Measurements from ENCODE around the gene P2RX6.

Gene P2RX6

GRCh38 chr22:20976291-20976877 is 38.6 kb upstream of the P2RX6 start:
- H4K8ac ChIP-seq (ENCODE audit: low read length): no peak overlapping the region
- H3K18ac ChIP-seq (ENCODE audit: low read depth in 1 of 2, low read length in 2 of 2): no peak overlapping the region
- no peak overlapping the region for H2AK5ac ChIP-seq (ENCODE audit: low read length, severe bottlenecking)
- peaks cover 0 to 17% of the 10 kb centered on the region in 2 experiments for H3K27me3 ChIP-seq (ENCODE audit: control insufficient read depth in 1 of 2, insufficient read depth in 1 of 2, low read length in 2 of 2)
- DNase-seq: no peak
- no peak overlapping the region for H3K4ac ChIP-seq (ENCODE audit: low read depth in 1 of 2, low read length in 2 of 2)
- no peak overlapping the region for H2AFZ ChIP-seq (ENCODE audit: low read depth, low read length)
- H3K23ac ChIP-seq (ENCODE audit: low read length in 2 of 2): no peak overlapping the region
- peaks cover 9% of the 10 kb centered on the region for H3K9me3 ChIP-seq (ENCODE audit: control insufficient read depth, low read length)
- no peak overlapping the region for H3K4me2 ChIP-seq (ENCODE audit: low read length, poor library complexity, severe bottlenecking)
- H3K27ac ChIP-seq (ENCODE audit: low read length, poor library complexity, severe bottlenecking): no peak overlapping the region
- H3K9ac ChIP-seq (ENCODE audit: low read length): no peak overlapping the region
- H2BK12ac ChIP-seq (ENCODE audit: low read length in 2 of 2): no peak overlapping the region
- 80% methylated on average over 24 of the region's 24 CpGs for WGBS
- H2BK120ac ChIP-seq (ENCODE audit: low read depth, low read length): no peak overlapping the region
- no peak overlapping the region for H3K4me3 ChIP-seq (ENCODE audit: insufficient read depth in 1 of 2, low read depth in 1 of 2, low read length in 2 of 2)
- no peak overlapping the region for H4K91ac ChIP-seq (ENCODE audit: low read length)
- H2BK15ac ChIP-seq (ENCODE audit: low read depth, poor library complexity, severe bottlenecking): no peak overlapping the region
- no peak overlapping the region for H2BK5ac ChIP-seq (ENCODE audit: low read depth, low read length, poor library complexity, severe bottlenecking)
- H3K14ac ChIP-seq (ENCODE audit: low read length in 2 of 2): no peak overlapping the region
- H3K36me3 ChIP-seq (ENCODE audit: control insufficient read depth in 1 of 2, insufficient read depth in 2 of 2, low read depth in 1 of 2, low read length in 2 of 2): peaks cover 0 to 3% of the 10 kb centered on the region in 2 experiments
- H3K4me1 ChIP-seq (ENCODE audit: control insufficient read depth, insufficient read depth, low read depth, low read length): peaks cover 6% of the 10 kb centered on the region
- peaks cover 2% of the 10 kb centered on the region for H3K79me1 ChIP-seq (replicated peaks; ENCODE audit: low read length, poor library complexity, severe bottlenecking)

- Histone ChIP-seq H3K14ac (ENCODE audit: low read length in 2 of 2) (no peak overlapping the region), H2BK15ac (ENCODE audit: low read depth, poor library complexity, severe bottlenecking) (no peak overlapping the region), H3K4me2 (ENCODE audit: low read length, poor library complexity, severe bottlenecking) (no peak overlapping the region), H3K36me3 (ENCODE audit: control insufficient read depth in 1 of 2, insufficient read depth in 2 of 2, low read depth in 1 of 2, low read length in 2 of 2) (peaks cover 0 to 3% of the 10 kb centered on the region in 2 experiments), H2BK5ac (ENCODE audit: low read depth, low read length, poor library complexity, severe bottlenecking) (no peak overlapping the region), H3K4me3 (ENCODE audit: insufficient read depth in 1 of 2, low read depth in 1 of 2, low read length in 2 of 2) (no peak overlapping the region), H4K8ac (ENCODE audit: low read length) (no peak overlapping the region), H3K27me3 (ENCODE audit: control insufficient read depth in 1 of 2, insufficient read depth in 1 of 2, low read length in 2 of 2) (peaks cover 0 to 17% of the 10 kb centered on the region in 2 experiments), H3K4me1 (ENCODE audit: control insufficient read depth, insufficient read depth, low read depth, low read length) (peaks cover 9% of the 10 kb centered on the region), H3K18ac (ENCODE audit: low read depth in 1 of 2, low read length in 2 of 2) (no peak overlapping the region), H2AFZ (ENCODE audit: low read depth, low read length) (no peak overlapping the region), H2BK12ac (ENCODE audit: low read length in 2 of 2) (no peak overlapping the region), H3K9me3 (ENCODE audit: control insufficient read depth, low read length) (peaks cover 9% of the 10 kb centered on the region), H2BK120ac (ENCODE audit: low read depth, low read length) (no peak overlapping the region), H3K27ac (ENCODE audit: low read length, poor library complexity, severe bottlenecking) (no peak overlapping the region), H2AK5ac (ENCODE audit: low read length, severe bottlenecking) (no peak overlapping the region), H3K4ac (ENCODE audit: low read depth in 1 of 2, low read length in 2 of 2) (no peak overlapping the region), H3K23ac (ENCODE audit: low read length in 2 of 2) (no peak overlapping the region), H4K91ac (ENCODE audit: low read length) (no peak overlapping the region), H3K79me1 (replicated peaks; ENCODE audit: low read length, poor library complexity, severe bottlenecking) (peaks cover 3% of the 10 kb centered on the region), H3K9ac (ENCODE audit: low read length) (no peak overlapping the region)
- no peak for DNase-seq
- 80% methylated on average over 8 of the region's 11 CpGs for WGBS
These were observed 37.9 kb upstream of the P2RX6 start for GRCh38 chr22:20977019-20977418.

GRCh38 chr22:20977516-20978170 is 37.3 kb upstream of the P2RX6 start:
- Histone ChIP-seq H4K91ac (ENCODE audit: low read length) (no peak overlapping the region), H3K27me3 (ENCODE audit: control insufficient read depth in 1 of 2, insufficient read depth in 1 of 2, low read length in 2 of 2) (peaks cover 0 to 17% of the 10 kb centered on the region in 2 experiments)

DNA sequence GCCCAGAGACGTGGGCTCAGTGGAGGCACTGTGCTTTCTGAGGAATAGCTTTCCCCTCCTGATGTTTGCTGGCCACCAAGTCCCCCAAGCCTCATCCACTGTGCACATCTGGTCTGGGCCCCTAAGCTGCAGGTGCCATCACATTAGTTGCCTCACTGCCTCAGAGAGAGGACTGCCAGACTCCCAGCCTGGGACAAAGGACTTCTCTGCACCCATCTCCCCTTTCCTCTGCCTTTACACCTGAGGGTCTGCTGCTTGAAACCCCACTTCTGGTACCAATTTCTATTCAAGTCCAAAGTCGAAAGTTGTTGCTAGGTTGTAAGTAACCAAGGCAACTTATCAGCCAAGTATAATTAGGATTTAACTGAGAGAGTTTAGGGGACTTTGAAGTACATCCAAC is 36.5 kb upstream of the P2RX6 start:
- Histone ChIP-seq H3K23ac (ENCODE audit: low read length in 2 of 2) (no peak overlapping the region), H2AFZ (ENCODE audit: low read depth, low read length) (no peak overlapping the region), H2AK5ac (ENCODE audit: low read length, severe bottlenecking) (no peak overlapping the region), H3K4me3 (ENCODE audit: insufficient read depth in 1 of 2, low read depth in 1 of 2, low read length in 2 of 2) (no peak overlapping the region), H4K8ac (ENCODE audit: low read length) (no peak overlapping the region), H3K4me2 (ENCODE audit: low read length, poor library complexity, severe bottlenecking) (no peak overlapping the region), H3K79me1 (replicated peaks; ENCODE audit: low read length, poor library complexity, severe bottlenecking) (peaks cover 13% of the 10 kb centered on the region), H3K4ac (ENCODE audit: low read depth in 1 of 2, low read length in 2 of 2) (no peak overlapping the region), H3K36me3 (ENCODE audit: control insufficient read depth in 1 of 2, insufficient read depth in 2 of 2, low read depth in 1 of 2, low read length in 2 of 2) (peaks cover 0 to 3% of the 10 kb centered on the region in 2 experiments), H3K9me3 (ENCODE audit: control insufficient read depth, low read length) (peaks cover 9% of the 10 kb centered on the region), H2BK5ac (ENCODE audit: low read depth, low read length, poor library complexity, severe bottlenecking) (no peak overlapping the region), H4K91ac (ENCODE audit: low read length) (no peak overlapping the region), H3K18ac (ENCODE audit: low read depth in 1 of 2, low read length in 2 of 2) (no peak overlapping the region), H2BK15ac (ENCODE audit: low read depth, poor library complexity, severe bottlenecking) (no peak overlapping the region), H3K9ac (ENCODE audit: low read length) (no peak overlapping the region), H3K27me3 (ENCODE audit: control insufficient read depth in 1 of 2, insufficient read depth in 1 of 2, low read length in 2 of 2) (peaks cover 0 to 17% of the 10 kb centered on the region in 2 experiments), H3K4me1 (ENCODE audit: control insufficient read depth, insufficient read depth, low read depth, low read length) (peaks cover 16% of the 10 kb centered on the region), H2BK120ac (ENCODE audit: low read depth, low read length) (no peak overlapping the region), H3K14ac (ENCODE audit: low read length in 2 of 2) (no peak overlapping the region), H3K27ac (ENCODE audit: low read length, poor library complexity, severe bottlenecking) (no peak overlapping the region), H2BK12ac (ENCODE audit: low read length in 2 of 2) (no peak overlapping the region)
- 69% methylated on average over 2 of the region's 2 CpGs for WGBS
- DNase-seq: no peak

More at GRCh38 chr22:20977516-20978170, 37.3 kb upstream of the P2RX6 start:
- Histone ChIP-seq H3K79me1 (replicated peaks; ENCODE audit: low read length, poor library complexity, severe bottlenecking) (peaks cover 6% of the 10 kb centered on the region), H3K4me2 (ENCODE audit: low read length, poor library complexity, severe bottlenecking) (no peak overlapping the region), H2BK12ac (ENCODE audit: low read length in 2 of 2) (no peak overlapping the region), H3K18ac (ENCODE audit: low read depth in 1 of 2, low read length in 2 of 2) (no peak overlapping the region), H2BK120ac (ENCODE audit: low read depth, low read length) (no peak overlapping the region), H3K14ac (ENCODE audit: low read length in 2 of 2) (no peak overlapping the region), H2BK15ac (ENCODE audit: low read depth, poor library complexity, severe bottlenecking) (no peak overlapping the region), H2AFZ (ENCODE audit: low read depth, low read length) (no peak overlapping the region), H3K4ac (ENCODE audit: low read depth in 1 of 2, low read length in 2 of 2) (no peak overlapping the region), H3K23ac (ENCODE audit: low read length in 2 of 2) (no peak overlapping the region), H3K4me3 (ENCODE audit: insufficient read depth in 1 of 2, low read depth in 1 of 2, low read length in 2 of 2) (no peak overlapping the region), H3K36me3 (ENCODE audit: control insufficient read depth in 1 of 2, insufficient read depth in 2 of 2, low read depth in 1 of 2, low read length in 2 of 2) (peaks cover 0 to 3% of the 10 kb centered on the region in 2 experiments), H2BK5ac (ENCODE audit: low read depth, low read length, poor library complexity, severe bottlenecking) (no peak overlapping the region), H3K9me3 (ENCODE audit: control insufficient read depth, low read length) (peaks cover 9% of the 10 kb centered on the region), H3K4me1 (ENCODE audit: control insufficient read depth, insufficient read depth, low read depth, low read length) (peaks cover 9% of the 10 kb centered on the region), H3K9ac (ENCODE audit: low read length) (no peak overlapping the region), H3K27ac (ENCODE audit: low read length, poor library complexity, severe bottlenecking) (no peak overlapping the region), H4K8ac (ENCODE audit: low read length) (no peak overlapping the region), H2AK5ac (ENCODE audit: low read length, severe bottlenecking) (no peak overlapping the region)
- DNase-seq: no peak
- WGBS: 91% methylated on average over 17 of the region's 17 CpGs

Data from mesenchymal stem cell (in vitro differentiated cells and primary cell).